ENCODE results near the gene MCRIP1.

MCRIP1 gene

DNA sequence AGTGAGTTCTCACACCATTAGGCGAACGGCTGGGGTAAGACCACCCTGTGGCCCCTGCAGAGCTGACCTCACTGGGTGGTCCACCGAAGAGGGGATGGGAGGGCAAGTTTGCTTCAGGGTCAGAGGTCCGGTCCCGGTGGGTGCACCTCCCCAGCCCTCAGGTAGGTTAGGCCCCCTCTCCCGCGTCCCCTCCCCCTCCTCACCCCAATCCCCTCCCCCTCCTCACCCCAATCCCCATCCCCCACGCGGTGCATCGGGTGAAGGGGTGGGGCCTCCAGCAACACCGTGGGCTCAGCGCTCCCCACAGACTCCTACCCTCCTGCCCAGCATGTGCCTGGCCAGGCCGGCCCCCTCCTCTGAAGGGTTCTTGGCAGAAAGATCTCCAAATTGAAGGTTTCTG is 13.4 kb downstream of the MCRIP1 start:
- DNase-seq (ENCODE audit: low spot score), result no peak

DNA sequence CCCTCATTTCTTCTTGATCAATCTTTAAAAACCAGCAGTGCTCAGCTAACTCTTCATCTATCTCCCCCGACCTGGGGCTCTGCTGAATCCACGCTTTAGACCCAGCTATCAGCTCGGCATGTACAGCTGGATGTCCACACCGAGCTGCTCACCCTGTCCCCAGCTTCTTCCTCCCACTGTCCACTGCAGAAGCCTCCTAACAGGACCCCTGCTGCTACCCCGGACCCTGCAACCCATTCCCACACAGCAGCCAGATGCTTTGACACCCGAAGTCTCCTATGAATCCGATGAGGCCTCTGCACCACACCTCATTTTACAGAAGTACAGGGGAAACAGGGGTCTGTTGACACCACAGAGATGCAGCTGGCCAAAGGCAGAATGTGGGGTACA is 15.3 kb downstream of the MCRIP1 start:
- no peak for DNase-seq (ENCODE audit: low spot score)

DNA sequence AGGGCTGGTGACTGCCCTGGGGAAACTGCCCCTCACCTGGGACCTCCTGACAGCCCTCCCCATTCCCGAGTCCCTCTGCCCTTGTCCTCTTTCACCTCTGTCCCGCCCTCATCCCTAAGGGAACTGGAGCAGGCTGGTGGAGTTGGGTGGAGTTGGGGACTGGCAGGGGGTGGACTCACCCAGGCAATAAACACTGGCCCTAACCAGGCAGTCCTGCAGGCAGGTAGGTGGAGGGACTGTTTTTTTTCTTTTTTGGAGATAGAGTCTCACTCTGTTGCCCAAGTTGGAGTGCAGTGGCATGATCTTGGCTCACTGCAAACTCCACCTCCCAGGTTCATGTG is 17.5 kb downstream of the MCRIP1 start:
- no peak for DNase-seq (ENCODE audit: low spot score)

DNA sequence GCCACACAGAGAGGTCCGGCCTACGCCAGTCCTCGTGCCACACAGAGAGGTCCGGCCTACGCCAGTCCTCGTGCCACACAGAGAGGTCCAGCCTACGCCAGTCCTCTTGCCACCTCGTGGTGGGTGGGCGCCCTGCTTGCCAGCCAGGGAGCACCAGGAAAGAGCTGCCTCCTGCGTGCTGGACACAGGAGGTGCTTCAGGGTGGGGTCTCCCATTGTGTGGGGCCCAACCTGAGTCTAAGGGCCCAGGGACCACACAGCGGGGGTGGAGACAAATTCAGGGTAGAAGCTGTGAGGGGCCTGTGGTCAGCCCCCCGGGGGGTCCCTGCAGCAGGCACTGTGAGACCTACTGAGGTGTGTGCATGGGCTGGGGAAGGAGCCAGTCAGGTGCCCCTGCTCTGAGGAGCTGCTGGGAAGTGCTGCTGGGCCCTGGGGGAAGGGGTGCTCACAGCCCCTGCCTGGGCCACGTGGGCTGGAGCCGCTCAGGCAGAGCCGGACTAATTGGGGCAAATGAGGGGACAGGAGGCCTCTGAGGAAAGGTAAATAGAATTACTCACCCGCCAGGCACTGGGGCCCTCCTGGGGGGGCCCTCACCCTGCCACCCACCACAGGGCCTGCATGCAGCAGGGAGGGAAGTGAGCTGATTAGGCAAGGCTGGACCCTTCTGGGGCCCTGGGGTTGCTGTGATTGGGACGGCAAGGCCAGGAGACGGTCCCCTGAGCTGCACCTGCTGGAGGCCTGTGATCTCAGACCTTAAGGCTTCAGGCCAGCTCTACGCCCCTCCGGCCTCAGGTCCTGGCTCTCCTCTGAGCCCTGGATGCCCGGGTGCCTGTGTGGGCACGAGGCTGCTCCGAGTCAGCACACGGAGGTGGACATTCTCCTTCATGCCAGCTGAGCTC is 18.1 kb downstream of the MCRIP1 start:
- DNase-seq (ENCODE audit: low spot score), result no peak

DNA sequence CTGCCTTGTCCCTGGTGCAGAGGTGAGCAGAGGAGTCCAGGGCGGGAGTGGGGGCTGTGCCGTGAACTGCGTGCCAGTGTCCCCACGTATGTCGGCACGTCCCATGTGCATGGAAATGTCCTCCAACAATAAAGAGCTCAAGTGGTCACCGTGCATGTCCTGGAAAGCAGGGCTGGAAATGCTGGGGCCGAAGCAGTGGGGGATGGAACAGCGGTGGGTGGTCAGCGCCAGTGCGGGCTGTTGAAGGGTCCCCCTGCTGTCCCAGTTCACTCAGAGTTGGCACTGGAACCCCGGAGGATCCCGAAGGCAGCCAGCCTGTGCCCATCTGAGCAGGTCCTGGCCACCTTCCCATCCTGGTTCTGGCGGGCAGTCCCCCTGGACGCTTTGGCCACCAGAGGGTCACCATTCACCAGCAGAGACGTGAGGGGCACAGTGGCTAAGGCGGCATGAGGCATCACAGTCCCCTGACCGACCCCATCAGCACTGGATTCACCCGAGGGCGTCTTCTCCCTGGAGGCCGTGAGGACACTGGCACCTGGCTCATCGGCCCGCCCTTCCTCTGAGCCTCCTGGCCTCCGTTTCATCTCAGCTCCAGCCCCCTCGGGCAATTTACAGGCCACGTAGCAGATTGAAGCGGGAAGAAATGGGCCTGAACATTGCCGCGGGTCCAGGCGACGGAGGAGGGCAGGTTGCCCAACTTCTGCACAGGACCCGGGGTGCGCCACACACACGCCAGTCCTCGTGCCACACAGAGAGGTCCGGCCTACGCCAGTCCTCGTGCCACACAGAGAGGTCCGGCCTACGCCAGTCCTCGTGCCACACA is 19.0 kb downstream of the MCRIP1 start:
- no peak for DNase-seq (ENCODE audit: low spot score)

DNA sequence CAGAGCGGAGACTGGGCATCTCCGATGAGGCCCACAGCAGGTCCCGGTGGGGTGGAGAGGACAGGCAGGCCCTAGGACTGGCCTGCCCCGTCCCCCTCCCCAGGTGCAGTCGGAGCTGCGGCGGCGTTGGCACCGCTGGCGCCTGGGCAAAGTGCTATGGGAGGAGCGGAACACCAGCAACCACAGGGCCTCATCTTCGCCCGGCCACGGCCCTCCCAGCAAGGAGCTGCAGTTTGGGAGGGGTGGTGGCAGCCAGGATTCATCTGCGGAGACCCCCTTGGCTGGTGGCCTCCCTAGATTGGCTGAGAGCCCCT is 19.8 kb downstream of the MCRIP1 start:
- no peak for DNase-seq (ENCODE audit: low spot score)

DNA sequence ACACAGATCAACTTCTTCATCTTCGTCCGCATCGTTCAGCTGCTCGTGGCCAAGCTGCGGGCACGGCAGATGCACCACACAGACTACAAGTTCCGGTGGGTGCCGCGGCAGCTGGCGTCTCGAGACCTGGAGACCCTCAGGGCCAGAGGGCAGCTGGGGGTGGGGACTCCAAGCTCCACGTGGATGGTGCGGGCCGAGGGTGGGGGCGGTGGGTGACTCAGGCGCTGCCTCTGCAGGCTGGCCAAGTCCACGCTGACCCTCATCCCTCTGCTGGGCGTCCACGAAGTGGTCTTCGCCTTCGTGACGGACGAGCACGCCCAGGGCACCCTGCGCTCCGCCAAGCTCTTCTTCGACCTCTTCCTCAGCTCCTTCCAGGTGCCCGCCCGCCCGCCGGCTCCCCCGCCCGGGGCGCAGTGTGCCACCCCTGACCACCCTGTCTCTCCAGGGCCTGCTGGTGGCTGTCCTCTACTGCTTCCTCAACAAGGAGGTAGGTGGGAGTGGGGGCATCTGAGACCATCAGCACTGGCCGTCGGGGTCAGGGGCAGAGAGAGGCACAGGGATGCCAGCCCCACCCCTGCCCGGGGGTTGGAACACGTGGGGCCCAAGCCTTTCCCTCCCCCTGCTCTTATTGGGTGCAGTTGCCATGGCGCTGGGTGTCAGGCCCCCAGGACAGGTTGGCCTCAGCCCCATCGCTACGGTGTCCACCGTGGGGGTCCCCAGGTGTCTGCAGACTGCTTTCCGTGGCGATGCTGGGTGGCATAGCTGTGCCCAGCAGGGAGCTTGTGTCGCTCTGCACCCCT is 20.3 kb downstream of the MCRIP1 start:
- no peak for DNase-seq (ENCODE audit: low spot score)

DNA sequence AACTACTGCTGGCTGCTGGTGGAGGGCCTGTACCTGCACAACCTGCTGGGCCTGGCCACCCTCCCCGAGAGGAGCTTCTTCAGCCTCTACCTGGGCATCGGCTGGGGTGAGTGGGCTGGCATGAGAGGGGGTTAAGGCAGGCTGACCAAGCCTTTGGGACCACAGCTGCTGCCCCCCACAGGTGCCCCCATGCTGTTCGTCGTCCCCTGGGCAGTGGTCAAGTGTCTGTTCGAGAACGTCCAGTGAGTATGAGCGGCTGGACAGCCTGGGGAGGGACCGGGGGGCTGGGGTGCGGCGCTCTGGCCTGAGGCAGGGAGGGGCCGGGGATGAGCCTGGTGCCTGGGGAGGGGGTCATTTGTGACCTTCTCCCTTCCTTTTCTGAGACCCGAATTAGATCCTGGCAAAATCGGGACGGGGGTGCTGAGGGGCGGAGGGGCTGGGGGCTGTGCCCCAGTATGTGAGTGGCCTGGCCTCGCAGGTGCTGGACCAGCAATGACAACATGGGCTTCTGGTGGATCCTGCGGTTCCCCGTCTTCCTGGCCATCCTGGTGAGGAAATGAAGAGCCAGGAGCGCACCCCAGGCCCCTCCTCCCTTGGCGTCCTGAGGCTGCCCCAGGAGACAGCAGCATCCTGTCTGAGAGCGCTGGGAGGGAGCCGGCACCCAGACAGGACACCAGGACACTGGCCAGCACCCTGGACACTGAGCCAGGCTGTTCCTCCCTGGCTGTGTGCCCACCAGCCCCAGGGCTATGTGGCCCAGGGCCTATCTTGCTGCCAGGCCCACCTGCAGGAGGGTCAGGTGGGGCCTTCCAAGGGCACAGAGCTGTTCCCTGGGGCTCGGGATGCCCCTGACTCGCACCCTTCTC is 21.2 kb downstream of the MCRIP1 start:
- DNase-seq (ENCODE audit: low spot score), result no peak

DNA sequence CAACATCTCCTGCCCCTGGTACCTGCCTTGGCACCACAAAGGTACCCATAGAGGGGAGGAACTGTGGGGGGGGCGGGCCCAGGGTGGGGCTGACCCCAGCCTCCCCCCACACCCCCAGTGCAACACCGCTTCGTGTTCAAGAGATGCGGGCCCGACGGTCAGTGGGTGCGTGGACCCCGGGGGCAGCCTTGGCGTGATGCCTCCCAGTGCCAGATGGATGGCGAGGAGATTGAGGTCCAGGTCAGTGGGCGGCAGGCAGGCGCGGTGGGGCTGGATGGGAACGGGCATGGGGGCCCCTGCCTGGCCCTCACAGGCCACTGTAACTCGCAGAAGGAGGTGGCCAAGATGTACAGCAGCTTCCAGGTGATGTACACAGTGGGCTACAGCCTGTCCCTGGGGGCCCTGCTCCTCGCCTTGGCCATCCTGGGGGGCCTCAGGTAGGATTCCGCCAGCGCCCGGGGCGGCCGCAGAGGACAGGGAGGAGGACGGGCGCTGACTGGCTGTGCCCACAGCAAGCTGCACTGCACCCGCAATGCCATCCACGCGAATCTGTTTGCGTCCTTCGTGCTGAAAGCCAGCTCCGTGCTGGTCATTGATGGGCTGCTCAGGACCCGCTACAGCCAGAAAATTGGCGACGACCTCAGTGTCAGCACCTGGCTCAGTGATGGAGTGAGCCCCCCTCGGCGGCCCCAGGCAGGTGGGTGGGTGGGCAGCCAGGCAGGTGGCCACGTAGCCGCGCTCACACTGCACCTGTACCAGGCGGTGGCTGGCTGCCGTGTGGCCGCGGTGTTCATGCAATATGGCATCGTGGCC is 22.0 kb downstream of the MCRIP1 start:
- no peak for DNase-seq (ENCODE audit: low spot score)

DNA sequence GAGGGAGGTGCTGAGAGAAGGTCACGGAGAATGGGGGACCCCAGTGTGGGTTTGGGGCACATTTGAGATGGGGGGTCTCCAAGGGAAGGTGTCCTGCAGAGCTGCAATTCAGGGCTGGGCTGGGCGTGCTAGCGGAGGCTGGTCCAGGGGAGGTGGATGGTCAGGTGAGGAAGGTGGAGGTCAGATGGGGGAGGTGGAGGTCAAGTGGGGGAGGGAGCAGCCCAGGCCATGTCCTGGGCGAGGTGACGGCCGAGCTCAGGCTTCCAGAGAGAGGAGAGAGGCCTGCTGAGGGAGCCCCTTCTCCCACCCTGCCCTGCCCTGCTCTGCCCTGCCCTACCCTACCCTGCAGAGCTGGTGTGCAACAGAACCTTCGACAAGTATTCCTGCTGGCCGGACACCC is 22.6 kb downstream of the MCRIP1 start:
- no peak for DNase-seq (ENCODE audit: low spot score)

DNA sequence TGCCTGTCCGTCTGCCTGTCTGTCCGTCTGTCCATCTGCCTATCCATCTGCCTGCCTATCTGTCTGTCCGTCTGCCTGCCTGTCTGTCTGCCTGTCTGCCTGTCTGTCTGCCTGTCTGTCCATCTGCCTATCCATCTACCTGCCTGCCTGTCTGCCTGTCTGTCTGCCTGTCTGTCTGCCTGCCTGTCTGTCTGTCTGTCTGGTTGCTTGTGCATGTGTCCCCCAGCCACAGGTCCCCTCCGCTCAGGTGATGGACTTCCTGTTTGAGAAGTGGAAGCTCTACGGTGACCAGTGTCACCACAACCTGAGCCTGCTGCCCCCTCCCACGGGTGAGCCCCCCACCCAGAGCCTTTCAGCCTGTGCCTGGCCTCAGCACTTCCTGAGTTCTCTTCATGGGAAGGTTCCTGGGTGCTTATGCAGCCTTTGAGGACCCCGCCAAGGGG is 23.5 kb downstream of the MCRIP1 start:
- no peak for DNase-seq (ENCODE audit: low spot score)

DNA sequence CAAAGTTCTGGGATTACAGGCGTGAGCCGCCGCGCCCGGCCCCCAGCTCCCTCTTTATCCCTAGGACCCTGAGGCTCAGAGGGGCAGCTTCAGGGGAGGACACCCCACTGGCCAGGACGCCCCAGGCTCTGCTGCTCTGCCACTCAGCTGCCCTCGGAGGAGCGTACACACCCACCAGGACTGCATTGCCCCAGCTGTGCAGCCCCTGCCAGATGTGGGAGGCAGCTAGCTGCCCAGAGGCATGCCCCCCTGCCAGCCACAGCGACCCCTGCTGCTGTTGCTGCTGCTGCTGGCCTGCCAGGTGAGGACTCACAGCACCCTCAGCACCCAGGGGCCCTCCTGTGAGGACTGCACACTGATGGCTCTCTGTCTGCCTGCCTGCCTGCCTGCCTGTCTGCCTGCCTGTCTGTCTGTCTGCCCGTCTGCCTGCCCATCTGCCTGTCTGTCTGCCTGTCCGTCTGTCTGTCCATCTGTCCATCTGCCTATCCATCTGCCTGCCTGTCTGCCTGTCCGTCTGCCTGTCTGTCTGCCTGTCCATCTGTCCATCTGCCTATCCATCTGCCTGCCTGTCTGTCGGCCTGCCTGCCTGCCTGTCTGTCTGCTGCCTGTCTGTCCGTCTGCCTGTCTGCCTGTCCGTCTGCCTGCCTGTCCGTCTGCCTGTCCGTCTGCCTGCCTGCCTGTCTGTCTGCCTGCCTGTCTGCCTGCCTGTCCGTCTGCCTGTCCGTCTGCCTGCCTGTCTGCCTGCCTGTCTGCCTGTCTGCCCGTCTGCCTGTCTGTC is 24.1 kb downstream of the MCRIP1 start:
- DNase-seq (ENCODE audit: low spot score), result no peak

DNA sequence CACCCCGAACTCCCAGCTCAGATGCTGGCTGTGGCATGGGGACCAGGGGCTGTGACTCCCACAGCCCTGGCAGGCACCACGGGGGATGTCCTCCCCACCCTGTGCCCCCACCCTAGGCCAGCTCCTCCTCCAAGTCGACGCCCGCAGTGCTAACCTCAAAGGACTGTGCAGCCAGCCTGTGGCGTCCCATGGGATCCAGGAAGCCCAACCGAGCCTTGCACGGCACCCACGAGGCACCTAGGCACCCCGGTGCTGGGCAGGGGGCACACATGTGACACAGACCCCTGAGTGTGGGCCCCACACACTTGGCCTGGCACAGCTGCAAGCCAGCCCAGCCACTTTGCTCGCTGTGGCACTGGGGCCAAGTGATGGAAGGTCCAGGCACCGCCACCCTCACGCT is 25.3 kb downstream of the MCRIP1 start:
- DNase-seq (ENCODE audit: low spot score), result no peak

DNA sequence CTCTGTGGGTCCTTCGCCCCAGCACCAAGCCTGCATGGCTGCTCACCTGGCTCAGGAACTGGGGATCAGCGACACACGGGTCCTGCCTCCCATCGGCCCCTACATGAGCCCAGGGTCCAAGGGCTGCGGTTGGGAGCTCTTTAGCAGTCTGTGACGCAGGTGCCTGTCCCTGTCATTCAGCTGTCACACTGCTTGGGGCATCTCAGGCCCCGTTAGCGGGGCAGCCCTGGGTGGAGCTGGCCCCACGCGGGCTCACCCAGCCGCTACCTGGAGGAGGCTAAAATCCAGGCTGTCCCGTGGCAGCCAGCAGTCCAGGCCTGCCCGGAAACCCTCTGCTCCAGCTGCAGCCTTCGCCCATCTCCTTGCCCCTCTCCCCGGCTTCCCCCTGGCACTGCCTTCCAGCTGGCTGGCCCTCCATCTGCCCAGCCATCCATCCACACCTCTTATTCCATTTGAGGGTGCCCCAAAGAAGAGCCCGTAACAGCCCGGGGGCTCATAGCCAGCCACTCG is 25.8 kb downstream of the MCRIP1 start:
- DNase-seq (ENCODE audit: low spot score), result no peak

DNA sequence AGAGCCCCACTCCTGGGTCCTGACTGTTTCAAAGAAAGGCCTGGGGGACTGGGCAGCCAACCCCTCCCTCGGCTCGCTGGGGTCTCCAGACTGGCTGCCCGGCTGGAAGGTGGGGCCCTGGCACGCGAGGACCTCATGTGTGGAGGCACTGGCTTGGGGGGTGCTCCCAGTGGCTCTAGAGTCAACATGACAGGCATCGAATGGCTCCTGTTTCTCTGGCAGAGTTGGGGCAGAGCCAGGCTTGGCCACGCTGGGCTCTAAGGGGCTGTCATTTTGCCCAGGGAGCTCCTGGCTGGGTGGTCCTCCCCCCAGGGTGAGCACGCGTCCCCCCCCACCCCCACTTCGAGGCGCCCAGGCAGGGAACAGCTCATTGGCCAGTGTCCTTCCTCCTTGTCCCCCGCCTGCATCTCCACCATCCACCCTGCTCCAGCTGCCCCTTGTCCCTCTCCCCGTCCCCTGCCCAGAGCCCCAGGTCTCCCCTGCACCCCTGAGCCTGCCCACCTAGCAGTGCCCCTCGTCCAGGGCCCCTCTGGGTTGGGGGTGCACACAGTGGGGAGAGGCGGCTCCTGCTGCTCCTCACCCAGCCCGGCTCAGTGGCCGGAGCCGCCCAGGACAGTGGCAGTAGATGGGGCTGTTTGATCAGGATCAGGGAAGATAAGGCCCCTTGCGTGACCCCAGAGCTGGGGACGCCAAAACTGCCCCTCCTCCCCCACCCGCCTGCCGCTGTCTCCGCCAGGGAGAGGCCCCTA is 26.5 kb downstream of the MCRIP1 start:
- no peak for DNase-seq (ENCODE audit: low spot score)

DNA sequence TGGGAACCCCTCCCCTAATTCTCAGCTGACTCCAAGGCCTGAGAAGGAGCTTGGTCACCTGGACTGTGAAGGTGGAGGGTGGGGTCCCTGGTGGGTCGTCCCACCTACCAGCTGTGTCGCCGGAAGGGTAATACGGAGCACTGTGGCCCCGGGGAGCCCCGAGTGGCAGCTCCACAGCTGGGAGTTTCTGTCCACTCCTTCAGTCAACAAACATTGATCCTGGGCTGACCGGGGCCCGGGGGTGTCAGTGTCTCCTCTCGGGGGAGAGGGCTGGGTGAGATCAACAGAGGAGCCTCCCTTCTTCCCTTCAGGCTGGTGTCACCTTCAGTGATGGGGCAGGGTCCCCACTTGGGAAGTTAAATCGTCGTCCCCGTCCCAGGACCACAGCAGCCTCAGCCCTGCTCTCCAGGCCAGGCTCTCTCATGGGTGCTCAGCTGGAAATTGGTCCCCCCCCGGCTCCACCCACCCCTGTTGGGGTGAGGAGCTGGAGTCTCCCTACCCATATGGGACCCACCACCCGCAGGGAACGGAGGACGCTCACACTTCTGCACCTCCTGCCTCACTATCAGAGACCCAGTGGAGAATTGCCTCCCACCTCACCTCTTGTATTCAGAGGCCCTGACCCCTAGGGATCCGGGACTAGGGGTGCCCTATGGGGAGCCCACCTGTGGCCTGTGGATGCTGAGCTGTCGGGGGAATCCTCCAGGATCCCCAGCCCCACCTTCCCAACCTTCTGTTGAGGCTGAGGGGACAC is 27.2 kb downstream of the MCRIP1 start:
- no peak for DNase-seq (ENCODE audit: low spot score)

DNA sequence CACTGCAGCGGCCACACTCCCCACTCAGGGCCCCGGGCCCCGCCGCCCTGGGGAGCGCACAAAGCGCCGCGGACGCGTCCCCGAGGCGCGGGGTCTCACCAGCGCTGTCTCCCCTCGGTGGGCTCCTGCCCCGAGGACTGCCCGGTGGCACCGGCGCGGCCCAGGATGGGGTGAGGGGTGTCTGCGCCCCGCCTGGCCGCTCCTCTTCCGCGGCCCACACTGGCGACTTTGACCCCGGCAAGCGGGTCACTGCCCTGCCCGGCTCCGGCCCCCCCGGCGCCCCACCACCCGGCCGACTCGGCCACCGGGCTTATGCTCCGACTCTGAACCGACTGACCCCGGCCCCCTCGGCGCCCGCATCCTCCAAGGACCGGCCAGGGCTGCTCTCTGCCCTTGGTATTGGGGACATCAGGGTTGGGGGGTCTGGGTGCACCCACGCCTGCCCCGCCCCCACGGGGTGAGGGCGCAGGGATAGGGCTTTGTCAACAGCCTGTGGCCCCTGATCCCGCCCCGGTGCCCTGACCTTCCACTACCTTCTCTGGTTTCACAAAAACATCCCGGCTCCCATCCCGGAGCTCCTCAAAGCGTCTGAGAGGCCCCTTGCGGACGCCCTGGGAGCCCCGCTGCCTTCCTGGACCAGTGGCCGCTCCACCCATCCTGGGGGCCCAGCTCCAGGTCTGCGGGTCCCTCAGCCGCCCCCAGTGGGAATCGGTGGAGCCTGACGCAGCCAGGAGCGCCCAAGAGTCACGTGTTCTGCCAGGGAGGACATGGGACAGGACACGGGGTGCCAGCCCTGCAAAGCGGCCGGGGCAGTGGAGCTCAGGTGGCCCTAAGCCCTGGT is 28.3 kb downstream of the MCRIP1 start:
- no peak for DNase-seq (ENCODE audit: low spot score)

All from GM03348 (cell line).